PC-3 (cell line): ENCODE data around the gene MAB21L2. TPM values are rescaled to one million over a fixed set of nuclear protein-coding genes. Genes with fewer than 3 reads are reported as not detected.
"Not testable (repeated sequence)": the region's sequence is repeated elsewhere in the genome, so short reads cannot be mapped to it uniquely, and the experiment has no call there.

Experiments used
- ATAC-seq: fragments of 200-7000 bp; cut with Tn5 transposase; 2 replicates; pipeline ENCODE4 v1.9.1; 2020; ENCODE audit warnings: mild to moderate bottlenecking, moderate library complexity
- BruUV-seq: library from RNA; stranded (reverse); fragments of 400-500 nt; replicated peaks from 2 replicates; lab custom pipeline; 2021; lab: Mats Ljungman, UMichigan
- CTCF ChIA-PET: fragments of 300-600 bp; sonication (Branson Sonifier 250); formaldehyde crosslinking; loops from one replicate; lab custom pipeline; 2022; ENCODE audit warnings: antibody characterized with exemption; lab: Charles Lee
- POLR2A ChIA-PET: fragments of 300-600 bp; sonication (Branson Sonifier 250); formaldehyde crosslinking; loops from one replicate; lab custom pipeline; 2022; ENCODE audit warnings: antibody characterized with exemption; ENCODE audit not compliant: unreplicated experiment; lab: Charles Lee
- DNase-seq: peaks from one replicate; pipeline ENCODE4 v3.0.0-alpha.2; 2015
- H2AFZ ChIP-seq: fragments of 300-600 bp; sonication (generic); 2 replicates; pipeline ENCODE4 v1.6.0; 2016; ENCODE audit warnings: antibody characterized with exemption, low read length
- H3F3A ChIP-seq: fragments of 300-600 bp; sonication (generic); one replicate; pipeline ENCODE4 v1.6.0; 2017; ENCODE audit warnings: antibody characterized with exemption, low read length, control low read depth, mild to moderate bottlenecking; ENCODE audit not compliant: unreplicated experiment
- H3K27ac ChIP-seq: fragments of 300-600 bp; sonication (generic); 2 replicates; pipeline ENCODE4 v1.5.1; 2016; ENCODE audit warnings: mild to moderate bottlenecking, low read length
- H3K27me3 ChIP-seq: fragments of 300-600 bp; sonication (generic); 2 replicates; pipeline ENCODE4 v1.6.1; 2016; ENCODE audit warnings: low read length, mixed read lengths
- H3K36me3 ChIP-seq: fragments of 300-600 bp; sonication (generic); 2 replicates; pipeline ENCODE4 v1.6.1; 2016; ENCODE audit warnings: low read depth, mixed run types, low read length, mixed read lengths
- H3K4me1 ChIP-seq: fragments of 300-600 bp; sonication (generic); 2 replicates; pipeline ENCODE4 v1.5.1; 2016; ENCODE audit warnings: low read length; ENCODE audit not compliant: insufficient read depth
- H3K4me2 ChIP-seq: fragments of 300-600 bp; sonication (generic); 2 replicates; pipeline ENCODE4 v1.6.0; 2016; ENCODE audit warnings: low read length
- H3K4me3 ChIP-seq: fragments of 300-600 bp; sonication (generic); 2 replicates; pipeline ENCODE4 v1.5.1; 2016; ENCODE audit warnings: mild to moderate bottlenecking, low read length, mixed read lengths
- H3K79me2 ChIP-seq: fragments of 300-600 bp; sonication (generic); 2 replicates; pipeline ENCODE4 v1.6.1; 2017; ENCODE audit warnings: low read length, mixed read lengths
- H3K9ac ChIP-seq: fragments of 300-600 bp; sonication (generic); 2 replicates; pipeline ENCODE4 v1.6.0; 2016; ENCODE audit warnings: mild to moderate bottlenecking, low read length
- H3K9me2 ChIP-seq: fragments of 300-600 bp; sonication (generic); replicated peaks from 2 replicates; pipeline ENCODE4 v1.6.1; 2016; ENCODE audit warnings: mixed run types, low read length, mixed read lengths
- H3K9me3 ChIP-seq: fragments of 300-600 bp; sonication (generic); 2 replicates; pipeline ENCODE4 v1.6.1; 2016; ENCODE audit warnings: low read length, mixed read lengths
- H4K20me1 ChIP-seq: fragments of 300-600 bp; sonication (generic); 2 replicates; pipeline ENCODE4 v1.6.1; 2016; ENCODE audit warnings: low read length, mixed read lengths
- CTCF ChIP-seq: fragments of 300-600 bp; sonication (generic); conservative IDR thresholded peaks from 2 replicates; pipeline ENCODE4 v1.5.1; 2017; ENCODE audit warnings: antibody characterized with exemption, low read depth, mild to moderate bottlenecking, low read length
- EZH2 ChIP-seq: fragments of 300-600 bp; sonication (generic); IDR thresholded peaks from one replicate; pipeline ENCODE4 v1.6.1; 2017; ENCODE audit warnings: antibody characterized with exemption, mild to moderate bottlenecking, low read length; ENCODE audit not compliant: unreplicated experiment
- EZH2phosphoT487 ChIP-seq: fragments of 300-600 bp; sonication (generic); IDR thresholded peaks from 2 replicates; pipeline ENCODE4 v1.6.1; 2018; ENCODE audit warnings: mild to moderate bottlenecking, antibody characterized with exemption, low read length, borderline replicate concordance
- intact Hi-C: fragments of 100-400 bp; cut with micrococcal nuclease; formaldehyde crosslinking; loops from 2 replicates; pipeline ENCODE4 v1.9.0; 2023
- total RNA-seq: library from RNA; depleted of rRNA; stranded (reverse); fragments of >200 nt; gene quantifications from 2 replicates; pipeline ENCODE4 v1.2.3, GENCODE V29; 2014

Gene MAB21L2
- total RNA-seq, 1 experiment from 2014 or later, result not detected

DNA sequence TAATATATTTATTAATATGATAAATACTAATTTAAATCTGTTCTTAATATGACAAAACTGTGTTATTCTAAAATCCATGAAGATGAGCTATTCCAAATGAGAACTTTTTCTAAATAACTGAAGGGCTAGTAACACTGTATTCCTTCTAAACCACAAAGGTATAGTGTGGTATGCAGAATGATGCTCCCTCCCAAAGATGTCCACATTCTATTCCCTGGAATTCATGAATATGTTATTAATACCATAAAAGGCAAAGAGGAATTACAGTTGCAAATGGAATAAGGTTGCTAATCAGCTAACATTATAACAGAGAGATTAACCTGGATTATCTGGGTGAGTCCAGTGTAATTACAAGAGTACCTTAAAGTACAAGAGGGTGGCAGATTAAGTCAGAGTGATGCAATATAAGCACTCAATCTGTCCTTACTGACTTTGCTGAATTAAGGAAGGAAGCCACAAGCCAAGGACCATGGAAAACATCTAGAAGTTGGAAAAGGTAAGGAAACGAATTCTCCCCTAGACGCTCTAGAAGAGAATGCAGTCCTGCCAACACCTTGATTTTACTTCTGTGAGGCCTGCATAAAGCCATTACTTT is 20.7 kb upstream of the MAB21L2 start:
- H3F3A ChIP-seq, result no peaks in the 10 kb centered on the region
- no peak overlapping the region for H3K27ac ChIP-seq
- no peak overlapping the region for H2AFZ ChIP-seq
- TF ChIP-seq EZH2 (no peak), CTCF (no peak), EZH2phosphoT487 (no peak)
- no peaks in the 10 kb centered on the region for H3K27me3 ChIP-seq
- CTCF ChIA-PET, result no interaction called here
- DNase-seq, result no peak
- H3K36me3 ChIP-seq, result no peaks in the 10 kb centered on the region
- intact Hi-C loops, result no loop called here
- no peaks in the 10 kb centered on the region for H4K20me1 ChIP-seq
- no peak overlapping the region for H3K9ac ChIP-seq
- no peaks in the 10 kb centered on the region for H3K79me2 ChIP-seq
- no TSS peak for BruUV-seq
- H3K4me2 ChIP-seq, result no peak overlapping the region
- no peaks in the 10 kb centered on the region for H3K4me1 ChIP-seq
- ATAC-seq, result no peak
- H3K9me2 ChIP-seq, result no peaks in the 10 kb centered on the region
- POLR2A ChIA-PET, result no interaction called here
- H3K4me3 ChIP-seq, result no peak overlapping the region
- H3K9me3 ChIP-seq, result no peaks in the 10 kb centered on the region

DNA sequence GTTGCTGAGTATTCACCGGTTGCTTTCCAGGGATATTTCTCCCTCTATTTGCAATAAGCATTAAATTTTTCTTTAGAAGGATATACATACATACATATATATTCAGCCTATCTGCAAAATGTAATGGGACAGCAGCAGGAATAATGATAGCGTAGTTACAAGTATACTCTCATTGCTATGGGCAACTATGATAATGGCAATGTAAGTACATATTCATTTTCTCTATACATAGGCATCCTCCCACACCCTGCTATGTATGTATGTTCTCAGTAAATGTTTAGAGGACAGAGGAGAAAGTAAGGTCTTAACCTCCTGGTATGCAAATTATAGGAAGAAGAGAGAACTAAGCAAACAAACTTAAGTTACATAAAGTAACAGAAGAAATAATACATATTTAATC is 19.7 kb upstream of the MAB21L2 start:
- no TSS peak for BruUV-seq
- H3K27me3 ChIP-seq, result no peaks in the 10 kb centered on the region
- H3K4me3 ChIP-seq, result no peak overlapping the region
- no peak overlapping the region for H3K9ac ChIP-seq
- no peaks in the 10 kb centered on the region for H3K4me1 ChIP-seq
- no peaks in the 10 kb centered on the region for H3K36me3 ChIP-seq
- H3F3A ChIP-seq, result no peaks in the 10 kb centered on the region
- DNase-seq, result no peak
- no peak for ATAC-seq
- H3K9me2 ChIP-seq, result no peaks in the 10 kb centered on the region
- H3K4me2 ChIP-seq, result no peak overlapping the region
- no peaks in the 10 kb centered on the region for H3K9me3 ChIP-seq
- H3K79me2 ChIP-seq, result no peaks in the 10 kb centered on the region
- POLR2A ChIA-PET, result no interaction called here
- CTCF ChIA-PET, result no interaction called here
- TF ChIP-seq CTCF (no peak), EZH2phosphoT487 (no peak), EZH2 (no peak)
- intact Hi-C loops, result no loop called here
- H2AFZ ChIP-seq, result no peak overlapping the region
- H4K20me1 ChIP-seq, result no peaks in the 10 kb centered on the region
- no peak overlapping the region for H3K27ac ChIP-seq

GRCh38 chr4:150562751-150563150 is 19.2 kb upstream of the MAB21L2 start:
- no TSS peak for BruUV-seq
- Histone ChIP-seq H3K4me3 (no peak overlapping the region), H3K9me2 (no peaks in the 10 kb centered on the region), H3K79me2 (no peaks in the 10 kb centered on the region), H3K9ac (no peak overlapping the region), H3K9me3 (no peaks in the 10 kb centered on the region), H3K27ac (no peak overlapping the region), H3K4me1 (no peaks in the 10 kb centered on the region), H4K20me1 (no peaks in the 10 kb centered on the region), H3K27me3 (no peaks in the 10 kb centered on the region), H3K4me2 (no peak overlapping the region), H3F3A (no peaks in the 10 kb centered on the region), H3K36me3 (no peaks in the 10 kb centered on the region), H2AFZ (no peak overlapping the region)
- intact Hi-C loops, result no loop called here
- DNase-seq (no peak), ATAC-seq (no peak)
- POLR2A ChIA-PET, result no interaction called here
- no peak for TF ChIP-seq EZH2phosphoT487
- TF ChIP-seq CTCF, result no peak
- no peak for TF ChIP-seq EZH2
- CTCF ChIA-PET, result no interaction called here

DNA sequence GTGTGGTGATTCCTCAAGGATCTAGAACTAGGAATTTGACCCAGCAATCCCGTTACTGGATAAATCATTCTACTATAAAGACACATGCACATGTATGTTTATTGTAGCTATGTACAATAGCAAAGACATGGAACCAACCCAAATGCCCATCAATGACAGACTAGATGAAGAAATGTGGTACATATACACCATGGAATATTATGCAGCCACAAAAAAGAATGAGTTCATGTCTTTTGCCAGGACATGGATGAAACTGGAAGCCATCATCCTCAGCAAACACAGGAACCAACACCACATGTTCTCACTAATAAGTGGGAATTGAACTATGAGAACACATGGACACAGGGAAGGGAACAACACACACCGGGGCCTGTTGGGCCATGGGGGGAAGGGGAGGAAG is 17.0 kb upstream of the MAB21L2 start:
- ATAC-seq, H3K9me2 ChIP-seq, intact Hi-C loops: not testable (repeated sequence)

More for the DNA sequence above, 17.0 kb upstream of the MAB21L2 start:
- H3K79me2 ChIP-seq, H3K27me3 ChIP-seq, H3K9me3 ChIP-seq, BruUV-seq, H4K20me1 ChIP-seq, POLR2A ChIA-PET, H3K9ac ChIP-seq, H3F3A ChIP-seq, H3K4me1 ChIP-seq, H2AFZ ChIP-seq, DNase-seq, H3K36me3 ChIP-seq, CTCF ChIA-PET, H3K4me2 ChIP-seq, H3K27ac ChIP-seq, H3K4me3 ChIP-seq: not testable (repeated sequence)
